Measurements from ENCODE around the gene FRMPD2. TPM values are rescaled to one million over a fixed set of nuclear protein-coding genes. Genes with fewer than 3 reads are reported as not detected.
A peak's percentile ranks its signal among the peaks of the same experiment; 100 is the strongest.
"Not testable (repeated sequence)": the region's sequence is repeated elsewhere in the genome, so short reads cannot be mapped to it uniquely, and the experiment has no call there.

The FRMPD2 gene
- total RNA-seq, 1 experiment from 2014 or later: not detected

DNA sequence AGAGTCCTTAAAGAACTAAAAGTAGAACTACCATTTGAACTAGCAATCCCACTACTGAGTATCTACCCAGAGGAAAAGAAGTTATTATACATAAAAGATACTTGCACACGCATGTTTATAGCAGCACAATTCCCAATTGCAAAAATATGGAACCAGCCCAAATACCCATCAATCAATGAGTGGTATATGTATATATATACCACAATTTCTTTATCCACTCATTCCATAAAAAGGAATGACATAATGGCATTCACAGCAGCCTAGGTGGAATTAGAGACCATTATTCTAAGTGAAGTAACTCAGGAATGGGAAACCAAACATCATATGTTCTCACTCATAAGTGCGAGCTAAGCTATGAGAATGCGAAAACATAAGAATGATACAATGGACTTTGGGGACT lies 53.5 kb downstream of the FRMPD2 start:
- DNase-seq; H3K4me3 ChIP-seq (ENCODE audit: insufficient read depth, low read depth, low read length); H3K27me3 ChIP-seq (ENCODE audit: control insufficient read depth, insufficient read depth, low read length); H3K36me3 ChIP-seq (replicated peaks; ENCODE audit: control insufficient read depth, insufficient read depth, low read length): not testable (repeated sequence)

DNA sequence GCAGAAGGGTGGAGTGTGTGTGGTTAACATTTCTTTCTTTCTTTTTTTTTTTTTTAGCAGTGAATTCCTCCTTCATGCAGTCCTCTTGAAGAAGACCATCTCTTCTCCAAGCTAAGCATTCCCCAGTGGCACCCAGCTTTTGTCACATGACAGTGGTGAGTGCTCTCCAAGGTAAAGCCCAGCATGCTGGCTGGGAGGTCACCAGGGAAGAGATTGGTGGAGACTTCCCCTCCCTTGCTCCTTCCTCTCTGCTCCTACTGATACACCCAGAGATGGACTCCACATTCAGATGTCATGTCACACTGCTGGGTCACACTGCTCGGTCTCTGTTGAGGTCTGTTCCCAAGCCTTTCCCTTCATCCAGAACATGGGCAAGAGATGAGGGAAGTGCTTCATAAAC lies 55.3 kb downstream of the FRMPD2 start:
- H3K36me3 ChIP-seq (replicated peaks; ENCODE audit: control insufficient read depth, insufficient read depth, low read length): no peaks in the 10 kb centered on the region
- no peak for DNase-seq
- no peaks in the 10 kb centered on the region for H3K27me3 ChIP-seq (ENCODE audit: control insufficient read depth, insufficient read depth, low read length)
- H3K4me3 ChIP-seq (ENCODE audit: insufficient read depth, low read depth, low read length): no peak overlapping the region

DNA sequence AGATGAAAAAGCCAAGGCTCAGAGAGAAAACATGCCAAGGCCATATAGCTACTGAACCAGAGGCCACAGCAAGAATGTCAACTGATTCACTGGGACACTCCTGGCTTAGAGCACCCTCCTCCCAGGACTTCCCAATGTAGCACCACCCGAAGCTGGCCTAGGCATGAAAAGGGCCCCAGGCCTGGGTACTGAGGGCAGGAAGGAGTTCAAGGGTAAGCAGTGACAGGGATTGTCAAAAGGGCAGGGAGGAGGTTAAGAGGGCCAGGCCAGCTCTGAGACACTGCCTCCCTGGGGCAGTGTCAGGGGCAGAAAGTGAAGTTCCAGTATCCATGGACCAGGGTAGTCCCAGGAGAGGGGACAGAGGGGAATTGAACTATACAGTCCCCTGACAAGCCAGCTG lies 57.8 kb downstream of the FRMPD2 start:
- no peak for DNase-seq
- H3K27me3 ChIP-seq (ENCODE audit: control insufficient read depth, insufficient read depth, low read length): no peaks in the 10 kb centered on the region
- no peaks in the 10 kb centered on the region for H3K36me3 ChIP-seq (replicated peaks; ENCODE audit: control insufficient read depth, insufficient read depth, low read length)
- no peak overlapping the region for H3K4me3 ChIP-seq (ENCODE audit: insufficient read depth, low read depth, low read length)

DNA sequence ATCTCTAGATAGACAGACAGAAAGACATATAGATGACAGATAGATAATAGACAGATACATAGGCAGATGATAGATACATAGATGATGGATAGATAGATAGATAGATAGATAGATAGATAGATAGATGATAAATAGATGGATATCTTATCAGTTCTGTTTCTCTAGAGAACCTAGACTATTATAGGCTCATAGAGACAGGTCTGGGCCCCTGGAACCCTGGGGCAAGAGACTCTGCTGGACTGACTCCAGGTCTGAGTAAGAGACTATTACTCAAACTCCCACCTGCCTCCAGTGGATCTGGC lies 58.3 kb downstream of the FRMPD2 start:
- no peaks in the 10 kb centered on the region for H3K36me3 ChIP-seq (replicated peaks; ENCODE audit: control insufficient read depth, insufficient read depth, low read length)
- H3K4me3 ChIP-seq (ENCODE audit: insufficient read depth, low read depth, low read length): no peak overlapping the region
- no peak for DNase-seq
- no peaks in the 10 kb centered on the region for H3K27me3 ChIP-seq (ENCODE audit: control insufficient read depth, insufficient read depth, low read length)

DNA sequence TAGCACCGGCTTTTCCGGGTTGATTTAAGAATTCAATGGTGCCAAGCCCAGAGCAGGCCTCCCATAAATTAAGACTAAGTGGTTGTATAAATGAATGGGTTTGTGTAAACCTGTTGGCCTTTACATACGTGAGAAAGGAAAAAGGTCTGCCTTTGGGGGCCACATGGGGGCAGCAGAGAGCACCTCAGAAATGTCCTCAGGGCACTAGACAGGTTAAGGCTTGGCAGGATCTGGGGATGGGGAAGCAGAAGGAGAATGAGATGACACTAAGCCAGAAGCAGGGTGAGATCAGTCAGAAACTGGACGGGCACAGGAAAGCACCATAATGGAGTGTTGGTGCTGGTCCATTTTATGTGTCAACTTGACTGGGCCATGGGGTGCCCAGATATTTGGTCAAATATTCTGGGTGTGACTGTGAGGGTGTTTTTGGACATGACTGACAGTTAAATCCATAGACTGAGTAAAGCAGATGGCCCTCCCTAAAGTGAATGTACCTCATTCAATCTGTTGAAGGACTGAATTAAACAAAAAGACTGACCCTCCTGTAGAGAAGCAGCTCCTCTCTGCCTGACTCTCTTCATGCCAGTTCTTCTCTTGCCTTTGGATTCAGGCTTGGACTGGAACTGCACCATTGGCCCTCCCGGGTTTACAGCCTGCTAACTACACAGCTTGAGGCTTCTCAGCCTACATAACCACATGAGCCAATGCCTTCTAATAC lies 58.9 kb downstream of the FRMPD2 start:
- Histone ChIP-seq H3K36me3 (replicated peaks; ENCODE audit: control insufficient read depth, insufficient read depth, low read length) (no peaks in the 10 kb centered on the region), H3K4me3 (ENCODE audit: insufficient read depth, low read depth, low read length) (no peak overlapping the region)
- peak; percentile 54 for DNase-seq

DNA sequence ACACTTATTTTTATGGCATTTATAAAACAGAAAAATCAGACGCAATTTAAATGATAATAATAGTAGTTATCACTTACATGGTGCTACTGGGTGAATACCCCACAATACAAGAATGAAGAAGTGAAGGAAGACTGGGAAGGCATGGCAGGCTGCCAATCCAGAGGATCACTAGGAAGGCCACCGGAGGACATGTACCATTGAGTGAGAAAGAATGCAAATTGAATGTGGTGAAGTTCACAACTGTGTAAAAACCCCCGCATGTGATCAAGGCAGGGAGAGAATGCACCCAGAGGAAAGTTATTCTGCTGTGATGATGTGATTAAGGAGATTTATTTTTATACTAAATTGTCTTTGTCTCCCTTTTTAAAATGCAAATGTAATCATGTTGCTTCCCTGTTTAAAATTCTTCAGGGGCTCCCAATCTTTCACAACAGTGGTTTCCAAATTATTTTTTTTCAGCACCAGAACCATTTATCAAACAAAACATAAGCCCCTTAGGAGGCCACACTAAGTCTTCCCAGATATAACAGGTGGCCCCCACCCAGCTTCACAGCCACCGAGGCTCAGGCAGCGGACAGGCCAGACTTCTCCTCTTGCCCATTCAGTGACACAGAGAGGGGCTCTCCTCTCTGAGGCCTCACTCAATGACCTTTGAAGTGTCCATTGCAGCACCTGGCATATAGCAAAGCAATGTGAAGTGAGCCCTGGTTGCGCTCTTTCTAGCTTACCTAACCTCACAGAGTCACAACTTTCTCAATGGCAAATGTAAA lies 59.6 kb downstream of the FRMPD2 start:
- no peak for DNase-seq
- no peaks in the 10 kb centered on the region for H3K36me3 ChIP-seq (replicated peaks; ENCODE audit: control insufficient read depth, insufficient read depth, low read length)
- no peak overlapping the region for H3K4me3 ChIP-seq (ENCODE audit: insufficient read depth, low read depth, low read length)
- no peaks in the 10 kb centered on the region for H3K27me3 ChIP-seq (ENCODE audit: control insufficient read depth, insufficient read depth, low read length)

More for the DNA sequence above, 58.9 kb downstream of the FRMPD2 start:
- H3K27me3 ChIP-seq (ENCODE audit: control insufficient read depth, insufficient read depth, low read length): no peaks in the 10 kb centered on the region

DNA sequence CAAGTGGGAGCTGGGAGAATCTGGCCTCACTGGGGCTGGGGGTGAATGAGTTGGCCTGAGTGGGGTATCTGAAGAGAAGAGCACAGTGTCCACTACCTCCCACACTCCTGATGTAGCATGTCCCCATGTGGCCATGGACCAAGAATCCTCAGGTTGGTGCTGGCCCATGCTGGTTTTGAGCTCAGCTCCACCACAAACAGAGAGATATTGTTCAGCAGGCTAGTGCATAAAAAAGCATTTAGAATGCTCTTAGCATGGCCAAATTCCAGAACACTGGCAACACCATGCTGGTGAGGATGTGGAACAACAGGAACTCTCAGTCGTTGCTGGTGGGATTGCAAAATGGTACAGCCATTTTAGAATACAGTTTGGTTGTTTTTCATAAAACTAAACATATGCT lies 61.4 kb downstream of the FRMPD2 start:
- H3K4me3 ChIP-seq (ENCODE audit: insufficient read depth, low read depth, low read length): no peak overlapping the region
- H3K36me3 ChIP-seq (replicated peaks; ENCODE audit: control insufficient read depth, insufficient read depth, low read length): no peaks in the 10 kb centered on the region
- DNase-seq: no peak
- no peaks in the 10 kb centered on the region for H3K27me3 ChIP-seq (ENCODE audit: control insufficient read depth, insufficient read depth, low read length)

DNA sequence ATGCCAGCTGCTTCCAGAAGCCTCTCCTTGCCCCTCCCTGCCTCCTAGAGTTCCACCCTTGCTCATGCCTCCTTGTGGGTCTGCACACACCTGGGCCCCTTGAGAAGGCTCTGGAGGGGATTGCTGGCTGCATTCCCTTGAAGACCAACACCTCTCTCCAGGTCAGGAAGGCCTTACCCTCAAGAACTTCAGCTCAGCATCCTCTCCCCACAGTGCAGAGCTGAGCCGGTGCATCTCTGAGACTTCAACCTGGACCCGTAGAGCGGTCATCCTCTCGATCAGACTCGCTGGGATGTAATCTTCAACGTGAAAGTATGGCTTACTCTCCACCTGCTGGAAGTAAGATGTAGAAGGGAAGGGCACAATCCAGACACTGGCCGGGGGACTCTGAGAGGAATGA lies 62.7 kb downstream of the FRMPD2 start:
- no peaks in the 10 kb centered on the region for H3K27me3 ChIP-seq (ENCODE audit: control insufficient read depth, insufficient read depth, low read length)
- no peak overlapping the region for H3K4me3 ChIP-seq (ENCODE audit: insufficient read depth, low read depth, low read length)
- no peaks in the 10 kb centered on the region for H3K36me3 ChIP-seq (replicated peaks; ENCODE audit: control insufficient read depth, insufficient read depth, low read length)
- no peak for DNase-seq

DNA sequence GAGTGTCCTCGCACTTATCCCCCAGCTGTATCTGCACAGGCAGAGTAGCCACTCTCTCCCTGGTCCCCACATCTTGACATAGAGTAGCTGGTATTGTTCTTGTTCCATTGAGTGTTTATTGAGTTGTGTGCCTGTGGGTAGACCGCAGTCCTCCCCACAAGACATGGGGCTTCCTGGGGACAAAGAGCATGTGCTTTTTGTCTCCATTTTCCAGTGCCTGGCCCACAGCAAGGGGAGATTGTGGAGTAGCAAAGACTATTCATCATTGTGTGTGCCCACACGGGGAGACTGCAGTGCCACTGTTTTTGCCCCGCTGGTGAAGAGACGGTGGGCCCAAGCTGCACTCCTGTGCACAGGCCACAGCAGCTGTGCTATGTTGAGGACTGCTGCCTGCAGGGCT lies 63.5 kb downstream of the FRMPD2 start:
- Histone ChIP-seq H3K36me3 (replicated peaks; ENCODE audit: control insufficient read depth, insufficient read depth, low read length) (no peaks in the 10 kb centered on the region), H3K4me3 (ENCODE audit: insufficient read depth, low read depth, low read length) (no peak overlapping the region), H3K27me3 (ENCODE audit: control insufficient read depth, insufficient read depth, low read length) (no peaks in the 10 kb centered on the region)
- DNase-seq: no peak

DNA sequence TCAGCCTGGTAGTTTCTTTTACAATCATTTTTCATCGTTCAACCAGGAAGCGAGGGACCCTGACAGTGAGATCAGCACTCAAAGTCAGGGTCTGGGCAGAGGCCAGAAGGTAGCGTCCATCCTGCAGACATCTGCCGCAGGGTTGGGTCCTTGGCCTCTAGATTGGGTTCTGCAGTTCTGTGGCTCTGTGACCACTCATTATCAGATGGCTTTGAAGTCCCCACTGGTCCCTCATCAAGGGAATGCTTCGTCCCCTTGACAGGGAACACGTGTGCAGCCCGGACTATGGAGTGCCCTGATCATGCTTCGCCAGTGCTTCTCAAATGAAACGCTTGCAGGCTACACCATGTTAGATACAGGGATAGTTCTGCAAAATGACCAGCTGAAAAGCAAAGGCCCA lies 64.1 kb downstream of the FRMPD2 start:
- no peak for DNase-seq
- Histone ChIP-seq H3K4me3 (ENCODE audit: insufficient read depth, low read depth, low read length) (no peak overlapping the region), H3K36me3 (replicated peaks; ENCODE audit: control insufficient read depth, insufficient read depth, low read length) (no peaks in the 10 kb centered on the region), H3K27me3 (ENCODE audit: control insufficient read depth, insufficient read depth, low read length) (no peaks in the 10 kb centered on the region)

DNA sequence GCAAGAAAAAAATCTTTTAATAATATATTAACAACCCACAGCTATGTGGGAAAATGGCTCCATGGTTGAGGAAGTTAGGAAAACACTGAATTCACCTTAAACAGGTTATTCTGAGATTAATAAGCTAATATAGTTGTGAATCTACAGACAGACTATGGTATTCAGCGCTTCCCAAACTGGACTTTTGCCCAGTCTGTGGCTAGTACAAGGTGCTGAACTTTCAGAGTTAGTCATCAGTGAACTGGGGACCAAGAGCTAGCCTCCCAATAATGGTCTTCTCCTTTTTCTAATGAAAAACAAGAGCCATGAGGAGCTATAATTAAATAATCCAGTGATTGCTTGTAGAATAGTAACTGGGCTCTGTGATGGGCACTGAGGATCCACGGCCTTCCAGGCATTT lies 65.3 kb downstream of the FRMPD2 start:
- Histone ChIP-seq H3K36me3 (replicated peaks; ENCODE audit: control insufficient read depth, insufficient read depth, low read length) (no peaks in the 10 kb centered on the region), H3K27me3 (ENCODE audit: control insufficient read depth, insufficient read depth, low read length) (no peaks in the 10 kb centered on the region), H3K4me3 (ENCODE audit: insufficient read depth, low read depth, low read length) (no peak overlapping the region)
- DNase-seq: no peak

DNA sequence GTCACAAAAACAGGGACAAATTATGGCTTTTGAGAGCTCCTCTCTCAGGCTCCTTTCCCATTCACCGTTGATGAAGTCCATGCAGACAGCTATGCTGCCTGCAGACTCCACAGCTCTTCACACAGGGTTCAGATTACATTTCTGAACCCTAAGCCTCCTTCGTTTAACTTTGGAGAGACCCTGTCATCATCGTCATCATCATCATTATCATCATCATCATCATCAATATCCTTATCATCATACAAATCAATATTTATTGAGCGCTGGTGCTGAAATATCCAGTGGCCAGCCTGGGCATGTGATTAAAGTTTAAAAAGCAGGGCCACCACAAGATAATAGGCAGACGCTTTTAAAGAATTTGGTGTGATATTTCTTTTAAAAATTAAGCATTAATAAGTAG lies 66.6 kb downstream of the FRMPD2 start:
- no peak overlapping the region for H3K4me3 ChIP-seq (ENCODE audit: insufficient read depth, low read depth, low read length)
- no peaks in the 10 kb centered on the region for H3K36me3 ChIP-seq (replicated peaks; ENCODE audit: control insufficient read depth, insufficient read depth, low read length)
- H3K27me3 ChIP-seq (ENCODE audit: control insufficient read depth, insufficient read depth, low read length): no peaks in the 10 kb centered on the region

DNA sequence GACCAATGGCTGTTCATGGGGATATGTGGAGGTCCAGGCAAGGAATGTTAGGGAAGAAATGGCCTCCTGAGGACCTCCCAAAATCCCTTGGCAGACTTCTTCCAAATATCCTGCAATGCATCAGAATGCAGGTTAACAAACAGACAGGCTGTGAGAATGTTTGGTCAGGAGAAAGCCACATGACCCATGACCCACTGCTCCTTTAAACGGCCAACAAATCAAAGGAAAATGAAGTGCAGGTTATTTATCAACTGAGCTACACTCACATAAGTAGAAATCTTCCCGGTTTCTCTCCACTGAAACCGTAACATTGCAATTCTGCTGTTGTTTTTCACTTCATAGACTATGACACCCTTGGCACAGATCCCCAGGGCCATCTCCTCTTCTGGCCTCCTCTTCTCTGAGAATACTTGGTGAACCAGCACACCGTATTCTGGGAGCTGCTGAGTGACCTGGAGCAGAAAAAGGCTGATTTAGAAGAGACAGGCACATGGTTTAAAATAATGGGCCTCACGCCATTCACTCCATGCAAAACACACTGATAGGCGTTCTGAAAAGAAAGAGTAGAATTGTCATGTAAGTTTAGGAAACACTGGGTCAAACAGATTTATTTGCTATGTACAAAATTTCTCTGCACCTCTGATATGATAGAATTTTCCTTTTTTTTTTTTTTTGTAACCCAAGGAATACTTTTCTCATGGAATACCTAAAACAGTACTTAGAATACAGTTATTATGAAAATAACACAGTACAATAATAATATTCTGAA lies 67.8 kb downstream of the FRMPD2 start:
- Histone ChIP-seq H3K4me3 (ENCODE audit: insufficient read depth, low read depth, low read length) (no peak overlapping the region), H3K27me3 (ENCODE audit: control insufficient read depth, insufficient read depth, low read length) (no peaks in the 10 kb centered on the region)
- no peak for DNase-seq

More for the DNA sequence above, 66.6 kb downstream of the FRMPD2 start:
- DNase-seq: no peak

DNA sequence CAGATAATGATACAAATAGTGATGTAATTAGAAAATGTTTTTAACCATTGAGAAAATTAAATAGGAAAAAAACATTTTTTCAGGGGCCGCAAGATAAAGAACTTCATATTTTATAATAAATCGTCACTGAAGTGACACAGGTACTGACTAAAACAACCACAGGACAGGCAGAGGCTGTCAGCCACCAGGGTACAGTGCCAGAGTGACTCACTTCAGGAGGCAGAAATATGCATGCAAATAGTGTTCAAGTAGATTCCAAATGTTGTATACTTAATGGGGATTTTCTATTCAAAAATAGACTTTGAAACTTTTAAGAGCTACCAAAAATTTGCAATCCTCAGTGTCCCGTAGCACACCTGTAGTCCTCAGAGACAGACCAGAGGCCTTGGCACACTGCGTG lies 68.6 kb downstream of the FRMPD2 start:
- H3K4me3 ChIP-seq (ENCODE audit: insufficient read depth, low read depth, low read length): no peak overlapping the region
- H3K36me3 ChIP-seq (replicated peaks; ENCODE audit: control insufficient read depth, insufficient read depth, low read length): no peaks in the 10 kb centered on the region
- no peak for DNase-seq
- no peaks in the 10 kb centered on the region for H3K27me3 ChIP-seq (ENCODE audit: control insufficient read depth, insufficient read depth, low read length)

More for the DNA sequence above, 67.8 kb downstream of the FRMPD2 start:
- no peaks in the 10 kb centered on the region for H3K36me3 ChIP-seq (replicated peaks; ENCODE audit: control insufficient read depth, insufficient read depth, low read length)

All from H7 (cell line).